Activated CD8-positive, alpha-beta memory T cell treated with anti-CD3 and anti-CD28 coated beads for 48 hours (primary cell): ENCODE results near the gene LOC128125822.
"Not testable (repeated sequence)": the region's sequence is repeated elsewhere in the genome, so short reads cannot be mapped to it uniquely, and the experiment has no call there.

Experiments
- DNase-seq, 3 experiments: peaks; one replicate each; pipeline ENCODE4 v3.0.0-alpha.2; 2020; ENCODE audit warnings: low read depth in 2 of 3, low spot score in 2 of 3

LOC128125822 gene

DNA sequence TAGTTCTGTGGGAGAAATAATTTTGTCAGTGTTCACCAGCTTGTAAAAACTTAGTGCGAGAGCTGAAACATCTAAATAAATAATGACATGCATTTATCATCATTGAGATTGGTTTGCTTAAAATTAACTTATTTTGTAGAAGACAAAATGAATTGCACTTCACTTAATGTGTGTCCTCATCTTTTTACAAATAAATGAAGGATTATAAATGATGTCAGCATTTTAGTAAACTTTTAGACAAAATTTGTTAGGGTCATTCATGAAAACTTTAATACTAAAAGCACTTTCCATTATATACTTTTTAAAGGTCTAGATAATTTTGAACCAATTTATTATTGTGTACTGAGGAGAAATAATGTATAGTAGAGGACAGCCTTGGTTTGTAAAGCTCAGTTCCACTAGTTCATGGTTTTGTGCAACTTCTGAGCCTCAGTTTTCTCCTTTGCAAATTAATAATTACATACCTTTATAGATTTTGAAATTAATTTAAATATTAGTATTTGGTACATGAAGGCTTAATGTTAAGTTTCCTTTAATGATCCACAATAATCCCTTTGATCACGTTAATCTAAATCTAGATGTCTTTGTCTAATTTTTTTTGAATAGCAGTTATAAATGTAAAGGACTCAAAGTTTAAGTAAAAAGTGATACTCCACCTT, 9.2 kb downstream of the LOC128125822 start:
- DNase-seq = no peak

GRCh38 chr6:63582579-63583231, 10.4 kb downstream of the LOC128125822 start:
- no peak for DNase-seq

DNA sequence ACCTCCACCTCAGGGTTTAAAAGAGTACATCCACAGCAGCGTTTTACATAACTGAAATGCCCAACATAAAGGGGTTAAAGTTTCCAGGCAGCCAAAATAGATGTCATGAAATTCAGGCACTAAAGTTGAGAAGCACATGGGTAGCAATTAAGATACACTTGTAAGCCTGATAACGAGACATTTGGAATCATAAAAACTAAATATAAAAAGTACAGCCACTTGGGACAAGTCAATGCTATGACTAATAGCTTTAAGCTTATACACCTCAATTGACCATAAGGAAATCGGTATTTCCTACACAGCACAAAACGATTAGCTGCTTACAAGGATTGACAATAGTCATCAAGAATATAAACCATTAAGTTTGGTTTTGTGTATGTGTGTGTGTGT, 11.8 kb downstream of the LOC128125822 start:
- no peak for DNase-seq

DNA sequence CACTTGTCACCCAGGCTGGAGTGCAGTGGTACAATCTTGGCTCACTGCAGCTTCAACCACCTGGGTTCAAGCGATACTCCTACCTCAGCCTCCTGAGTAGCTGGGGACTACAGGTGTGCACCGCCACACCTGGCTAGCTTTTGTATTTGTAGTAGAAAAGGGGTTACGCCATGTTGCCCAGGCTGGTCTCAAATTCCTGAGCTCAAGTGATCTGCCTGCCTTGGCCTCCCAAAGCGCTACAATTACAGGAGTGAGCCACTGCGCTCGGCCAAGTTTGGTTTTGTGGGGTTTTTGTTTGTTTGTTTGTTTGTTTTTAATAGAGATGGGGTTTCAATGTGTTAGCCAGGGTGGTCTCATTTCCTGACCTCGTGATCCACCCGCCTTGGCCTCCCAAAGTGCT, 12.3 kb downstream of the LOC128125822 start:
- DNase-seq = no peak

DNA sequence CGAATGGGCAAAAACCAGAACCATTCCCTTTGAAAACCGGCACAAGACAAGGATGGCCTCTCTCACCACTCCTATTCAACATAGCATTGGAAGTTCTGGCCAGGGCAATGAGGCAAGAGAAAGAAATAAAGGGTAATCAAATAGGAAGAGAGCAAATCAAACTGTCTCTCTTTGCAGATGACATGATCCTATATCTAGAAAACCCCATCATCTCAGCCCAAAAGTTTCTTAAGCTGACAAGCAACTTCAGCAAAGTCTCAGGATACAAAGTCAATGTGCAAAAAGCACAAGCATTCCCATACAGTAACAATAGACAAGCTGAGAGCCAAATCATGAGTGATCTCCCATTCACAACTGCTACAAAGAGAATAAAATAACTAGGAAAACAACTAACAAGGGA, 13.4 kb downstream of the LOC128125822 start:
- not testable (repeated sequence) for DNase-seq

DNA sequence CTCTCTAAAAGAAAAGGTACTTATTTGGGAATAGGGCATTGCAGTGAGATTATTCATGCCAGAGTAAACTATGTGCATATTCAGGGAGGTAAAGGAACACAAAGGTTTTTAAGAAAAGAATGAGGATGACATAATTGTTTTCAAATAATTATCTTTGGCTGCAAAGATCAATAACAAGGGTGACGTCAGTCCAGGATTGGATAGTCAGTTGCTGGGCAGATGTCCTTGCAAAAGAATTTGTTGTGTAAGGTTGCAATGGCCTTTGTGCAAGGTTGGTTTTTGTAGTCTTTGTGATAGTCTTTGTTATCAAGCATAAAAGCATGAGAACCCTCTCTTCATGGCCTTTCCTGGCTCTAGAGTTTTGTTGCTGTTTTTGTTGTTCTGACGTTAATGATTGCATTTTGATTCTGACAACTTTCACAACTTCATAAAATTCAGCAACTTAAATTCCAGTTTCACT, 17.7 kb downstream of the LOC128125822 start:
- no peak for DNase-seq

DNA sequence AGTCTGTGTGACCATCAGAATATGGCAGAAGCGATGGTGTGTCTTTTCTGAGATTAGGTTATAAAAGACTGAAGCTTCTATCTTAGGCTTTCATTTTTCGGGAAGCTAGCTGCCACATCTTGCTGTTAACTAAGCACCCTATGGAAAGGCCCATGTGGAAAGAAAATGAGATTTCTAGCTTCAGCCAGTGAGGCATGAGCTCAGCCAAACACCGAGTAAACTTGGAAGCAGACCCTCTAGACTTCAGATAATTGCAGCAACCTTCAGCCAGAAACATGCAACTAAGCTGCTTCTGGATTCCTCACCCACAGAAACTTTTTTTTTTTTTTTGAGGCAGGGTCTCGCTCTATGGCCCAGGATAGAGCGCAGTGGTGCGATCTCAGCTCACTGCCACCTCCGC, 20.6 kb downstream of the LOC128125822 start:
- DNase-seq = no peak

DNA sequence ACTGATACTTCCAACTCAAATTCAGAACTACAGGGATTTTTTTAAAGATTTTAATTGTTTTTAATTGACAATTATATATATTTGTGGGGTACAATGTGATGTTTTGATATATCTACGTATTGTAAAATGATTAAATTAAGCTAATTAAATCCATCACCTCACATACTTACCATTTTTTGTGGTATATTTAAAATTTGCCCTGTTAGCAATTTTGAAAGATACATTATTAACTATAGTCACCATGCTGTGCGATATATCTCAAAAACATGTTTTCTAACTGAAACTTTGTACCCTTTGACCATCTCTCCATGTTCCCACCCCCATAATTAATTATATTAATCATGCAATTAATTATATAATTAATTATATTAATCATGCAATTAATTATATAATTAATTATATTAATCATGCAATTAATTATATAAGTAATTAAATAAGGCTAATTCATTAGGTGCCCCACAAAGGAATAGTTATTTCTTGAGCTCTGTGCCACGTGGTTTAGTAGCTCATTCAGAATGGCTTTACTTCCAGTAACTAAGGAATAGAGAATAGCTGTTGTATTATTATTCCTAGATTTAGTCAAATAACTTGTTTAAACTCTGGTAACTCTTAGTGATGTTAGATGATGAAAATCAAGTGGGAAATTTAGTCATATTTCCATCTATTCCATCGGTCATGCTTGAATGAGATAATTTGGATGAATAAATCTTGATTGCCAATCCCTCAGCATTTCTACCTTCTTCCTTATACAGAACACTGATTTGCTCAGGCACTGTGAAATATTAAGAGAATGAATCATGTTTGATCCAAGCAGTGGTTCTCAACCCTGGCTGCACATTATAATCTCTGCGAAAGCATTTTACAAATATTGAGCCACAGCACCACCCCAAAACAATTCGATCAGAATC, 25.1 kb downstream of the LOC128125822 start:
- DNase-seq = no peak

GRCh38 chr6:63598049-63599036, 26.1 kb downstream of the LOC128125822 start:
- DNase-seq = peak in 2 of 3 experiments; percentile 29 to 34

DNA sequence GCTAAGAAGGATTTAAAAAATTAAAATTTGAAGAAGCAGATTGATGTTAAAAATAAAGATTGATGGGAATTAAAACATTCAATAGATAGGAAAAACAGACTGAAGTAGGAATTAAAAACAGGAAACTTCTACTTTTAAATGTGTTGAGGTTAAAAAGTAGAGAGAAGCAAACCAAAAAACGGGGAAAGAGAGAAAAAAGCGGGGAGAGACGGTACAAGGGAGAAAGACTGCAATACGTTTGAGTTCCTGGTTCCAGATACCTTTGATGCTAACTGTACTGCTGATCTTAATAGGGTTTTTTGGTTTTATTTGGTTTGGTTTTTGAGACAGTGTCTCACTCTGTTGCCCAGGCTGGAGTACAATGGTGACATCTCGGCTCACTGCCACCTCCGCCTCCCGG, 27.0 kb downstream of the LOC128125822 start:
- DNase-seq = no peak

- DNase-seq = no peak
Observed at GRCh38 chr6:63600136-63600535, 27.9 kb downstream of the LOC128125822 start.

DNA sequence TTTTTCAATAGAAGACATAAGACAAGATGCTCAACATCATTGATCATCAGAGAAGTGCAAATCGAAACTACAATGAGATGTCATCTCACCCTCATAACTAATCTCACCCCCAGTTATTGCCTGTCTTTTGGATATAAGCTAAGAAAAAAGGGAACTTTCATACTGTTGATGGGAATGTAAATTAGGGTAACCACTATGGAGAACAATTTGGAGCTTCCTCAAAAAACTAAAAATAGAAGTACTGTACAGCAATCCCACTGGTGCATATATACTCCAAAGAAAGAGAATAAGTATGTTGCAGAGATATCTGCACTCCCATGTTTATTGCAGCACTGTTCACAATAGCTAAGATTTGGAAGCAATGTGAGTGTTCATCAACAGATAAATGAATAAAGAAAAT, 37.0 kb downstream of the LOC128125822 start:
- no peak for DNase-seq

DNA sequence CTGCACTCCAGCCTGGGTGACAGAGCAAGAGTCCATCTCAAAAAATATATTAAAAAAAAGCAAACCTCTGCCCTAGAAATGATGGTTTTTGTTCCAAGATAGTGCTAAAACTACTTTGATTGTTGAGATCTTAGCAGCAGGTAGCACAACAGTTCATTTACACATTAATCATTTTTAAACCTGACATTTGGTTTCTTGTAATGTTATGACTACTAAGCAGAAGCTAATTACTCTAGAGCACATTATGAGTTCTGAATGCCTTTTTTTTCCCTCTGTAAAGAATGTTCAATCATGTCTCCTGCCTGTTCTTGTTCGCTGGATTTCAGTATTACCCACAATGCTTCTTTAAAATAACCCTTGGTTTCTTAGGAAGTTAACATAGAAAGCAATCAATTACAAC, 38.7 kb downstream of the LOC128125822 start:
- no peak for DNase-seq

- no peak for DNase-seq
Observed at GRCh38 chr6:63611560-63611959, 39.3 kb downstream of the LOC128125822 start.

GRCh38 chr6:63615590-63615989, 43.3 kb downstream of the LOC128125822 start:
- no peak for DNase-seq
